HG03066 (cell line): ENCODE results near the gene SPON1.
"Not testable (repeated sequence)": the region's sequence is repeated elsewhere in the genome, so short reads cannot be mapped to it uniquely, and the experiment has no call there.

Experiments
- ATAC-seq: cut with Tn5 transposase; IDR thresholded peaks from one replicate; pipeline ENCODE4 v1.9.1; 2021; ENCODE audit warnings: low read depth; ENCODE audit not compliant: unreplicated experiment

The SPON1 gene

DNA sequence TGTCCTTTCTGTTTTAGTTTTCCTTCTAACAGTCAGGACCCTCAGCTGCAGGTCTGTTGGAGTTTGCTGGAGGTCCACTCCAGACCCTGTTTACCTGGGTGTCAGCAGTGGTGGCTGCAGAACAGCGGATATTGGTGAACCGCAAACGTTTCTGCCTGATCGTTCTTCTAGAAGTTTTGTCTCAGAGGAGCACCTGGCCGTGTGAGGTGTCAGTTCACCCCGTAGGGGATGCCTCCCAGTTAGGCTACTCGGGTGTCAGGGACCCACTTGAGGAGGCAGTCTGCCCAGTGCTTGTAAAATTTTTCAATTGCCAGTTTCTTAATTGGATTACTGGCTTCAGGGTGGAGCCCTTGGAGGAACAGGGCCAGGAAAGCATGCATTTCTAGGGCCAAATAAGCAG is 211.2 kb downstream of the SPON1 start:
- not testable (repeated sequence) for ATAC-seq

DNA sequence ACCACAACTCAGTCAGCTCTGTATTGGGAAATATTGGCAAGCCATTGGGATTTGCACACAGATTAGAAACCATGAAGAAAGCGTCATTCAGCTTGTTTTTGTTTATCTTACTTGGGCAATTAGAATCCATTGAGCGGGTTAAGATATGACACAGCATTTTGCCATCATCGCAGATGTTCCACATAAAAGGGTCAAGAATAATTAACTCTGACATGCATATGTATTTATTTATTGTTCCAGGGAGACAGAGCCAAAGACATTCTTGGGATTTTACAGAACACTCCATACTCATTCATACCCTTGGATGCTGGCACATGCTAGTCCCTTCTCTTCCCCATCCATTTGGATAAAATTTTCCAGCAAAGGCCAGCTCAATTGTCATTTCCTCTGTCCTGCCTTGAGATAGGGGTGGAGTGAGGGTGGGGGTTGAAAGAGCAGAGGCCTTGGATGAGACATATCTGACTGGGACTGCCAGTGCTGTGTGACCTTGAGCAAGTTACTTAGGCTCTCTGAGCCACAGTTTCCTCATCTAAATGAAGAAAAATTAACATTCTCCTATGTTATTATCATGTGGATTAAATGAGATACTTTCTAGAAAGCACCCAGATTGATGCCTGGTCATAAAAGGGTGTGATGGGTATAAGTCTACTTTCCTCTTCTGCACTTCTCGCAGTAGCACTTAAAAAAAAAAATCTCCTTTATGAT is 216.7 kb downstream of the SPON1 start:
- ATAC-seq = no peak

DNA sequence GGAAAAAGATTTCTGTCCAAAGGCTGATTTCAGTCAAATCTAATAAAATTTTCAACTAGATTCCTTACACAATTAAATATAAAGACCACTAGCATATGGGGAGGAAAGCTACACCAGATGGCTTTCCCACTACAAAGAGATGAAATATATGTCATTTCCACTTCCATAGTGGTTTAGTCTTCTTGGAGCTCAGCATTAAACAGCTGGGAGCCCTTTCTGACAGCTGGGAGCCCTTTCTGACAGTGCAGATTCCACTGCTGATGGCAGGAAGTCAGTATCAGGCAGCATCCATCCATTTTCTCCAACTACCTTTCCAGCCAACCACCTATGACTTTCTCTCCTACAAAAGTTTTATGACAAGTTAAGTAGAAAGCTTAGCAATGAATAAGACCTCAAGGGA is 218.6 kb downstream of the SPON1 start:
- no peak for ATAC-seq

DNA sequence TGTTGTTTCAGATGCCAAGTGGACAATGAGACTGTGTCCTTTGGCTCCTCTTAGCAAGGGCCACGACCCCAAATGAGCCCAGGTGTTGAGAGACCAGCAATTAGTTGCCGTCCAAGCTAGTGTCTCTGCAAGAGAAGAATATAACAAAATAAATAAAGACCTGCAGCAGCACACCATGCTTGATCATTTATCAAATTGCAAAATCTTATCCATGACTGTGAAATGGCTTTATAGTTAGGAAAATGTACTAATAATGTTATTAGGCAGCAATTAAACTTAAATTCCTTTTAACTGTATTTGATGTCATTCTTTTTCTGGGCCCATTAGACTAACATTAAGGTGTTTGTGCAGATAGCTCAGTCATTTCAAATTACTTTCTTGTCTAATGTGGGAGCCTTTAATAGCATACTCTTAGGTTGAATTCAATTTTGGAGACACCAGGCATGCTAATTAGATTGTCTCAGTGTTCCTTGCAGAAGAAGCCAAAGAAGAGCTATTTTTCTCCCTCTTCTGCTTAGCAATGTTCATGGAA is 220.4 kb downstream of the SPON1 start:
- no peak for ATAC-seq

DNA sequence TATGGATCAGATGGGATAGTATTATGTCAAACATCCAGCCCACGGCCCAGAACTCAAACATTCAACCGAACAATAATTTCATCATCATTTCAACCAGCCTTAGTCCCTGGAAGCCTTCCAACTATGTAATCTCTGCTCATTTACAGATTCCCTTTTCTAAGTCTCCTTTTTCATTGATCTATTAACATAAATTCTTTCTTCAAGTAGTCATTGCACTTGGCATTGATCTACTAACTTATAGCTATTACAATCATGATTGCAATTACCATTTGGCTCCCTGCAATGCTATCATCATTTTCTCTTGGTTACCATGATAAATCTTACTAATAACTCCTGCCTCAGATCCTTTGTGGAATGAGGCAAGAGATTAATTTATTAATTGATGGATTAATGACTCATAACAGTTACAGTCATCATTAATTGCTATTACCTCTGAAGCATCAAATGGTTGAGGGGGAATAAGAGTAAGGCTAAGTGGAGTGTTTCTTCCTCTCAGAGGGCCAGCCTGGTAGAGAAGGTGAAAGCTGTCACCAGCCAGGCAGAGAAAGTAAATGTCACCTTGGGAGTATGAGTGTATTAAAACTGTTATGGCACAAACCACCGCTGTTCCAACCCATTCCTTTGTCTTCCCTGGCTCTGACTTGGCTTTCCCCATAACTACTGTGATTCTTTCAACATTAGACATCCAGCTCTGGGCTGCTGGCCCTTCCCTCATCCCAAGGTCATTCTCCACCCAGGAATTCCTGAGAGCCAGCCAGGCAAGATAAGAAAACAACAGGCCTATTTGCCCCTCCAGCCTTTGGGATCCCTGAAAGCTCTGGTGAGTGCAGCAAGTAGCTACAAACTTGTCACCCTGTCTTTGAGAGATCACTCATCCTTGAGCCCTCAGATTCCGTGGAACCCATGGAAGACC is 221.8 kb downstream of the SPON1 start:
- no peak for ATAC-seq

DNA sequence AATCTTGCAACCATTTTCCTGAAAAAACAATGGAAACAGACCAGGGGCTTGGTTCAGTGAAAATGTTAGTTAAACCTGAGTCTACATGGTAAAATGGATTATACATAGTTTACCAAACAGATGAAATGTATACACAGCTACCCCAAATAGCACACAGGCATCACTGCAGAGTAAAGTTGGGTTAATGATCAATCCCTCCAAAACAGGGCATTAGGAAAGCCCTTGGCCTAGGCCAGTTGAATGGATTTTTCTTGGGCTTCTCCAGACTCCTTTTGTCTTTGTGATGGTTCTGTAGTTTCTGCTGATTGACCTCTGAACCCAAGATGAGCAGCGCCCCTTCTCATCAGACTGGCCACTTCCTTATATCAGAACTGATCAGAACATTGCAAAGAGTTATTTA is 222.9 kb downstream of the SPON1 start:
- ATAC-seq = no peak

DNA sequence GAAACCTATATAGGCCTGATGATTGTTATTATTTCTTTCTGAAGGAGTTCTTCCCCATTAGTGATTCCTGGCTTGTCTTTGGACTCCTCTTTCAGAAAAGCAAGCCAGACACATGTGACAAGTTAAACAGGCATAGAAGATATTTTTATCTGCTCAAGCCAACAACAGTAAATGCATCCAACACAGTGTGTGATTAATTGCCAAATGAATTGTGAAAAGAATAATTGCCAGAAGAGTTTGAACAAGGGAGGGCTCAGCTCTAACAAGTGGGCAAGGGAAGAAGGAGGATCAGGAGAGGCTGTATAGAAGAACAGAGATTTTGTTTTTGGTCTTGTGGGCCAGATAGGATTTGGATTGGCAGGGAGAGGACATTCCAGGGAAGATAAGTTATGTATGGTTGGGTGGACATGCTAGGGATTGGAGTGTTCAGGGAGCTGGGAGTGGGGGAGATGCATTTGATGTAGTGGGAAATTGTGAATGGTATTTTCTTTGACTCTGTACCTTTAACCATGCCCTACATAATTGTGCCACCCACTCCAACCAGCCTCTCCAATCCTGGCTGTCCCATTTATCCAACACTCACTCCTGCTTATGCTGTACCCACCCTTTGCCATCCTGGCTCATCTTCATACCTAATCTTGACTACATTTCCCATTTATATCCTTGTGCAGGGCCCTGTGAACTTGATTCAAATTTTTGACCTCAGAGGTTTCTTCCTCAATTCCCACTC is 223.7 kb downstream of the SPON1 start:
- ATAC-seq = no peak

DNA sequence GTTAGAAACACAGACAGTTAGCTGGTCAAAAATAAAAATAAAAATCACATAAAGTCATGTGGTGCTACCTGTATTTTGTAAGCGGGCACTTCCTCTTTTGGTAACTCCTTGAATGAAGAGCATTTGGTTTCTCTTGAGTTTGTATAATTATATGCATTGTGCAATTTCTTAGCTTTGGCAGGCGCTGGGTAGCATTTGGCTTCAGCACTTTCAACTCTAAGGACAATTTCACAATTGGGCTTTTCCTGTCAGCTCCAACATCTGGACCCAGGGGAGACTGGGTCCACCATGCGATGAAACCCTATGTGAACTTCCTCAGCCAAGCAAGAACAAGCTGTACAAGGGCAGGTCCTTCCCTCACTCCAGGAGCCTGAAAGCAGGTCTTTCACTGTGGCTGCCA is 227.4 kb downstream of the SPON1 start:
- no peak for ATAC-seq

DNA sequence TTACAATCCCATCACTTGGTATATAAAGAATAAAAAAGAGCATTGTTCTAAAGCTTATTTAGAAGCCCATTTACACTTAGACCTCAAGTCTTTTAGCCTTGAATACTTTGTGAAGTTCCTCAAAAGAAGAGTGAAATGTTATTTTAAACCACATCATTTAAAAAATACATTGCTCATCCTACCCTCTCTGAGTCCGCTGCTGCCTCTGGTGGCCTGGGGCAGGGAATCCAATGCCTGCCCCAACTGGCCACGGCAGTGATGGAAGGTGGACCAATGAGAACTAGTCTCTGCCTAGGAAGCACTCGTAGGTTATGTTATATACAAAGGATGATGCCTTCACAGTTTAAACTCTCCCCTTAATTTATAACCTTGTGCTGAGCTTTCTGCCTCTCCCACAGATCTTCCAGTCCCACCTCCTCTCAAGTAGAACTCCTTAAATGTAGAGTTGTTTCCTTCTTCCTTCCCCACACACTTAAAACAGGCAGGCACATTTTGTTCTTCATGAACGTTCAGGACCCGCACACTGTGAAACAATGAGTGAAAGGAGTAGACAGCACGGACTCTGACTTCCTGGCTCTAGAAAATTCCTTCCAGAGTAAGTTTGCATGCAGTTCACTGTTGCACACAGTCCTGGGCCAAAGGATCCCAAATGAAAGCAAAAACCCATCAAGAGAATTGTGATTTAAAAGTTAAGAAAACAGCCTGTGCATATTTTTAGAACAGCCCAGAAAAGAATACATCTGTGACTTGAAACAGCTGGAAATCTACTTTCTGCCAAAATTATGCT is 228.7 kb downstream of the SPON1 start:
- ATAC-seq = no peak

DNA sequence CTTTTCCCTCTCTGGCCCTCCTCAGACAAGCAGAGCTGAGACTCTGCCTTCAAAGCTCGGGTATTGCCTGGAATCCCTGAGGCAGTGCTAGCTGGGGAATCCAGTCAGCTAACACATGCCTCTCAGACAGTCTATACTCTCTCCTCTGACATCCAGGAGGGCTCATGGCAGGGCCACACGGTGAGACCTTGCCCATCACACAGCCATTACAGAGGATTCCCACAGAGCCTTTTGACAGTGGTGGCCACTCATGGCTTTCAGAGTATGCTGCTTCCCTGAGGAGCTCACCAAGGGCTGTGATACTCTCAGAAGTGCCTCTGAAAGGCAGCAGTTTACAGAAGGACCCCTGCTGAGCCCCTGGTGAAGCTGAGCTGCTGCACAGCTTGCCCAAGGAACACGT is 231.1 kb downstream of the SPON1 start:
- ATAC-seq = no peak

DNA sequence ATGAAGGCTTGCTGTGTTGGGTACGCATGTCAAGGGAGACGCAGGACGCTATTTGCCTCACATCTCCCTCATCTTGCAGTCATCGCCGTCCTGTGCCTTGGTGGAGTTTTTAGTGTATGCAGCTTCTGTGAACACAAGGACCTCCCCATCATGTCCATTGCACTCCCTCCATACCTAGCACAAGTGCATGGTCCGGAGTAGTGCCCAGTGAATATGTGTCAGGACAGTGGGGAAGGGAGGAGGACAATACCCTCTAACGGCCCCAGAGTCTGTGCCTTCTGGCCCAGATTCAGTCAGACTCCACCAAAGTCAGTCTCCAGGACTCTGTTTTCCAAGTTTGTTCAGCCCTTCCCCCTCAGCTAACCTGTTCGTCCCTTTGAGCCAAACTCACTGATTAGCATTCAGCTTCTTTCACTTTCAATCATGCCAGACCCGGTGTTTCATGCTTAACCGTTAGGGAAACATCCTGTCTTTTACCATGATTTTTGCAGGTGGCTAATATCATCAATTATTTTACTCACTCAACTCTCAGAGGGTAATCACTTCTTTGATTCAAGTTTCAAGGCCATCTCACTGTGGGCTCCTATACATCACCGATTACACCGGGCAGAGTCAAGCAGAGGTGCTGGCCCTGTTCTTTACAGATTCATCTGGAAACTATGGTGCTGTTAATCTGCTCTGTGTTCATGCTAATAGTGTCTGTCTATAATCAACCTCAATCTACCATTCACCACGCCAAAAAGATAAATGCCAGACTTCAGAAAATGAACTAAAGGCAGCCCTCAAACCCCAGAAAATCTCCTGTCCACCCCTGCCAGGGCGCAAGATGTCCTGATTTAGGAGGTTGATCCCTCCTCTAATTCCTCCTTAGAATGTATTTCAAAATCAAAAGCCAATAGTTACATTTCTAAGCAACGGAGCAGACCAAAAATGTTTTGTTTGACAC is 240.0 kb downstream of the SPON1 start:
- no peak for ATAC-seq

DNA sequence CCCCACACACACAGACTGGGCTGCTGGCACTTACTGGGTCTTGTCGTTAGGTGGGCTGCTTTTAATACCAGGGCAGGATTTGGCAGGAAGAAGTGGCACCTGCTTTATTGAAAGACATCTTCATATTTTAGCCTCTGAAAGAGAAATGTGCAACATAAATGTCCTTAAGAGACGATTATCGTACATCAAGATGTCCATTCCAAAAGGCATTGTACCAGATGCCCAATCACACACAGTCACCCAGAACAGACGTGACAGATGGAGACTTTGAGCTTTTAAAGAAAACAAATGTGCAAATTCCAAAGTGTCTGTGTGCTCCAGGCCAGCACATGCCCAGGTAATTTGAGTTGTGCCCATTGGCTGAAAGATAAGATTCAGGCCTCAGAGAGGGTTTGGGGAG is 240.8 kb downstream of the SPON1 start:
- ATAC-seq = no peak

DNA sequence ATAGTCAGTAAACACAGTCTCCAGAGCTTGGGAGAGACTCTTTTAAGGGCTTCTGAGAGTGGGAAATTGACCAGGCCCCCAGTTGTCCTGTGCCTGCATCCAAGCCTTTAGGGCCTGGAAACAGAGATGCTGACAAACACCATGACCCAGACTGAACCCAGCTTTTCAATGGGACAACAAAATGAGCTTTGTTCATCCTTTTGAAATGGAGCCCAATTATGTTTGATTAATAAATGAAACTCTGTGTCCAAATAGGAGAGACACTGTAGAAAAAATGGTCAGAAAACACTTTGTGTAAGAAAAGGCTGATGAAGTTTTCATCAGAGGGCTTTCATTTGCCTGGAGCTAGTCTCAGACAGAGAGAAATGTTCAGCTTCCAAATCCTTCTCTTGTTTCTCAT is 250.5 kb downstream of the SPON1 start:
- ATAC-seq = no peak

DNA sequence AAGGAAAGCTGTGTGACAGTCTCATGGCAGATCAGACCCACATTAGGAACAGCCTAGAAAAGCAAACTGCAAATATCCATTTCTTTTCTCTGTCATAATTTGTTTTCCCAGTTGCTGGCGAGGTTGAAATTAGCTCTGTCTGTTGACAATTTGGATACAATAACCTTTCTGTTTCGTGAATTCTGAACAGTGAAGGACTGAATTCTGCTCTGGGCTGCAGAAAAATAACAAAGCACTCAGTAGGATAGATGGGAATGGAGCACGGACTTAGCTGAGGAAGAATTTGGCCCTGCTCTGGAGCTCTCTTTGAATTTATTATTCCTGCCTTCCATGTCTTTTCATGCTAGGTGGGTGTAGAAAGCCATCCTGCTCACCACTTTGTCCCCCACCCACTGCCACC is 256.2 kb downstream of the SPON1 start:
- ATAC-seq = no peak

DNA sequence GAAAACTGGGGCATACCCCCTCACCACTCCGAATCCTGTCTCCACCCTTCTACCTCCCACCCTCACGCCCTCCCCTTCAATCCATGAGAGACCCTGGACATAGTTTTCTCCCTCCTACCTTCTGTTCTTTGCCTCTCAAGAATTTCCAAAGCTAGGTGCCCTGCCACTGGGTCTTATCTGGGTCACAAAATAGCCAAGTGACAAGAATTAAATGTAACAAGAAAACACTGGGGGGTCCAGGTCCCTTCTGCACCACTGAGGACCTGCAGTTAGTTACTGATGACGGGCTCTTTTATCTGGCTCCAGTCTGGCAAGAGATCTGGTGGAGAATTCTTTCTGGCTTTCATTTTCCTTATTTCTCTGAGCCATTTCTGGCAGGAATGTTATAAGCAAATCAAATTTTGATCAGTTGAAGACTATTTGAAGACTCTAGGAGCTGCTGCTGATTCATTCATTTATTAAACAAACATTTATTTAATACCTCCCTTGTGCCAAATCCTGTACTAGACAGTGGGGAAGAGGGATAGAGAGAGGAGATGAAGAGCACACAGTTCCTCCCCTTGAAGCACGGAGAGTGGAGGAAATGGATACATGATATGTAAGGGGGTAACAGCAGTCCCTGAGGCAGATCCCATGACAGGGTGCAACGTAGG is 261.2 kb downstream of the SPON1 start:
- ATAC-seq = no peak

DNA sequence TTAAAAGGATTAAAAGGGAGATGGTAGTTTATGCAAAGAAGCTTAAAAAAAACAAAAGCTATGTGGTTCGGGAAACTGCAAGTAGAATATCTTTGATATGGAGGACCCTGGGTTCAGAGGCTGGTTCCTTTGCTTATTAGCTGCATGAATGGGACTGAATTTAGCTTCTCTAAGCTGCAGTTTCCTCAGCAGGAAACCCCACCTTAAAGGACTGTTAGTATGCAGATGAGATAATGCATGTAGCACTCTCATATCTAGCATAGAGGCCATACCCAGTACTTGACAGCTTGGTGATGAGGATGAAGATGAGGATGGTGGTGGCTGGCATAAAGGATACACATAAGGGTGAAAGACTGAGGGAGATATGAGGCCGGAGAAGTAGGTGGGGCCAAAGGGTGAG is 261.9 kb downstream of the SPON1 start:
- ATAC-seq = no peak

DNA sequence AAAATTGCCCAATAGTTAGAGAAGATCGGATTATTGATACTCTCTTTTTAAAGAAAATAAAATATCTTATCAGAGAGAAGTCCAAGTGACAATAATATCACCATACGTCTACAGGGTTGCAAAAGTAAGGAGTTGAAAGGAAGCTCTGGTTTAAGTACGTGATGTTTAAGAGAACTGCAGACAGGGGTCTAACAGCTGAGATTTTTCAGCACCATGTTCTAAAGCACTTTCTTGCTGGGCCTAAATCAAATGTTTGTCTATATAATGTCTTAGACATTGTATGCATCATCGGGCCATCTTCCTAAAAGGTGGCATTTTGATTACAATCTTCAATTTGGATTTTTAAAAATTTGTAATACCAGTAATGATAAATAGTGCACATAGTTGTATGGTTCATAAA is 263.1 kb downstream of the SPON1 start:
- no peak for ATAC-seq

DNA sequence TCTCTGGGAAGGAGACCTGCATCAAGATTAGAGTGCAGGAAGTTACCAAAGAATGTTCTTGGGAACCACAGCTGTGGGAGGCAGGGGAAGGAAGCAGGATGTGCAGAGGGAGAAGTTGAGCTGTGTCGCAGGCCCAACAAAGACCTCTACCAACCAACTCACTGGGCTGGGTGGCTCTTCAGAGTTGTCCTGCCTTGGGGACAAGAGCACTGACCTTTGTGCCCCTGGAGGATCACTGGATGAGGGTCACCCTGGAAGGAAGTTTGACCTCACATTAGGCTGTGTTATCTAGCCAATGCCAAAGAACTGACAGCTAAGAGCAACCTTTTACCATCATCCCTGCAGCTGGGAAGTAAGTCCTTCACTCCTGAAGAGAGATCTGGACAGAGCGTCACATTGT is 265.8 kb downstream of the SPON1 start:
- no peak for ATAC-seq

DNA sequence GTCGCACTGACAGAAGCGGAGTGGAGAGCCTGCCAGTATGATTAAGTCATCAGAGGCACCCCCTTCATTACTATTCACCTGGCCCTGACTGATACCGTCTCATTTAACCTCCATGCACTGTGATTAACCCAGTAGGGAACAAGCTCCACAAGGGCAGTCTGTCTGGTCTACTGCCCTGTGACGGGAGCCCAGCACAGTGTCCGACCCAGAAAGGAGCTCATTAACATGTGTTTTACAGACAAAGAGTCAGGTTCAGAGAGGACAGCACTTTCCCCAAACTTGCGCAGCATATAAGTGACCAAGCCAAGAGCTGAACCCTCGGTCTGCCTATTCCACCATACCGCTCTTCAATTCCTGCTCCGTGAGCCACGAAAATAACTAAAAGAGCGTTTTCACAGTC is 266.9 kb downstream of the SPON1 start:
- no peak for ATAC-seq
